H1 (cell line): ENCODE measurements around the gene LMO4. TPM values are rescaled to one million over a fixed set of nuclear protein-coding genes. Genes with fewer than 3 reads are reported as not detected.

Experiments used
- CTCF ChIA-PET: fragments of 300-600 bp; sonication (Branson Sonifier 250); formaldehyde crosslinking; loops from one replicate; lab custom pipeline; 2021; ENCODE audit not compliant: partially characterized antibody; lab: Charles Lee
- POLR2A ChIA-PET: fragments of 300-600 bp; sonication (Branson Sonifier 250); formaldehyde crosslinking; loops from one replicate; lab custom pipeline; 2021; ENCODE audit warnings: inconsistent platforms; ENCODE audit not compliant: partially characterized antibody; lab: Charles Lee
- DNase-seq, 2 experiments: peaks; one replicate each; pipeline versions ENCODE4 v3.0.0 to v3.0.0-alpha.2; 2010 to 2022; ENCODE audit warnings: low spot score in 2 of 2, low read depth in 1 of 2, mixed read lengths in 1 of 2
- FAIRE-seq: peaks from 2 replicates; lab custom pipeline; 2011; peaks lifted over from hg19 to GRCh38; lab: Jason Lieb, UNC
- H2AFZ ChIP-seq: 2 replicates; pipeline ENCODE4 v1.8.1; 2012; ENCODE audit warnings: low read length, inconsistent platforms
- H2AK5ac ChIP-seq: 2 replicates; pipeline ENCODE4 v1.6.1; 2013; ENCODE audit warnings: low read depth, low read length
- H2BK120ac ChIP-seq: replicated peaks from 2 replicates; pipeline ENCODE3; 2013; ENCODE audit warnings: low read depth, low read length, inconsistent platforms
- H2BK12ac ChIP-seq: 2 replicates; pipeline ENCODE4 v1.6.1; 2013; ENCODE audit warnings: low read depth, low read length
- H2BK15ac ChIP-seq: 2 replicates; pipeline ENCODE4 v1.6.1; 2013; ENCODE audit warnings: low read length
- H2BK20ac ChIP-seq: 2 replicates; pipeline ENCODE4 v1.6.1; 2013; ENCODE audit warnings: low read length
- H2BK5ac ChIP-seq: 2 replicates; pipeline ENCODE4 v1.6.1; 2013; ENCODE audit warnings: low read depth, low read length
- H3K14ac ChIP-seq: 2 replicates; pipeline ENCODE4 v1.6.1; 2013; ENCODE audit warnings: inconsistent platforms; ENCODE audit not compliant: insufficient read length
- H3K18ac ChIP-seq: 2 replicates; pipeline ENCODE4 v1.6.1; 2013; ENCODE audit warnings: low read length; ENCODE audit errors: extremely low read depth
- H3K23ac ChIP-seq: 2 replicates; pipeline ENCODE4 v1.6.1; 2013; ENCODE audit warnings: inconsistent platforms; ENCODE audit not compliant: insufficient read length
- H3K23me2 ChIP-seq: 2 replicates; pipeline ENCODE4 v1.6.1; 2013; ENCODE audit warnings: low read depth, low read length
- H3K27ac ChIP-seq: 2 replicates; pipeline ENCODE4 v1.6.1; 2011; ENCODE audit warnings: low read depth, low read length, inconsistent platforms
- H3K27me3 ChIP-seq, 4 experiments: replicated peaks in 1 of 4; 1 replicate in 1 of 4; 2 replicates in 3 of 4; pipeline versions ENCODE4 v1.6.1 to v1.8.1; 2011 to 2013; ENCODE audit warnings: low read length in 3 of 4, mild to moderate bottlenecking in 3 of 4, inconsistent platforms in 2 of 4, mixed read lengths in 2 of 4, moderate library complexity in 1 of 4; ENCODE audit not compliant: control insufficient read depth in 3 of 4, insufficient read depth in 3 of 4; ENCODE audit errors: extremely low read depth in 1 of 4
- H3K36me3 ChIP-seq, 4 experiments: 2 replicates each; pipeline versions ENCODE4 v1.6.1 to v1.8.1; 2011 to 2013; ENCODE audit warnings: mild to moderate bottlenecking in 4 of 4, low read length in 3 of 4, moderate library complexity in 2 of 4, control low read depth in 1 of 4, inconsistent platforms in 1 of 4; ENCODE audit not compliant: insufficient read depth in 4 of 4, control insufficient read depth in 2 of 4
- H3K4ac ChIP-seq: replicated peaks from 2 replicates; pipeline ENCODE3; 2013; ENCODE audit warnings: low read length, low read depth, mixed read lengths, inconsistent platforms; ENCODE audit not compliant: insufficient read length
- H3K4me1 ChIP-seq, 4 experiments: replicated peaks in 1 of 4; 1 replicate in 1 of 4; 2 replicates in 3 of 4; pipeline versions ENCODE4 v1.6.1 to v1.8.1; 2011 to 2013; ENCODE audit warnings: low read length in 3 of 4, inconsistent platforms in 2 of 4, mixed read lengths in 1 of 4; ENCODE audit not compliant: insufficient read depth in 4 of 4, control insufficient read depth in 3 of 4
- H3K4me2 ChIP-seq, 2 experiments: 2 replicates each; pipeline versions ENCODE4 v1.6.1 to v1.8.1; 2011 to 2013; ENCODE audit warnings: low read depth in 2 of 2, low read length in 2 of 2, control low read depth in 1 of 2, inconsistent platforms in 1 of 2, mild to moderate bottlenecking in 1 of 2; ENCODE audit not compliant: insufficient read depth in 1 of 2
- H3K4me3 ChIP-seq, 4 experiments: fragments of 200-600, 300-600 bp in 1 of 4; sonication (generic), shearing (Covaris generic), sonication (Bioruptor Twin) in 1 of 4; 2 replicates each; pipeline versions ENCODE4 v1.5.1 to v1.8.1; 2011 to 2016; ENCODE audit warnings: low read length in 4 of 4, low read depth in 3 of 4, control low read depth in 2 of 4, inconsistent platforms in 2 of 4, mild to moderate bottlenecking in 2 of 4, mixed read lengths in 1 of 4, moderate library complexity in 1 of 4; ENCODE audit not compliant: insufficient read depth in 2 of 4; ENCODE audit errors: extremely low read depth in 1 of 4
- H3K56ac ChIP-seq: replicated peaks from 2 replicates; pipeline ENCODE3; 2013; ENCODE audit warnings: low read depth, mild to moderate bottlenecking, mixed read lengths, low read length, inconsistent platforms; ENCODE audit not compliant: insufficient read length
- H3K79me1 ChIP-seq: 2 replicates; pipeline ENCODE4 v1.6.1; 2013; ENCODE audit warnings: low read depth, low read length, control low read depth
- H3K79me2 ChIP-seq, 2 experiments: 2 replicates each; pipeline versions ENCODE4 v1.6.1 to v1.8.1; 2012 to 2013; ENCODE audit warnings: low read length in 2 of 2, mild to moderate bottlenecking in 2 of 2, inconsistent platforms in 1 of 2; ENCODE audit not compliant: insufficient read depth in 2 of 2, control insufficient read depth in 1 of 2
- H3K9ac ChIP-seq, 4 experiments: replicated peaks in 1 of 4; 1 replicate in 1 of 4; 2 replicates in 3 of 4; pipeline versions ENCODE4 v1.6.1 to v1.8.1; 2011 to 2013; ENCODE audit warnings: low read depth in 3 of 4, low read length in 3 of 4, control low read depth in 2 of 4, mild to moderate bottlenecking in 2 of 4, moderate library complexity in 2 of 4, inconsistent platforms in 1 of 4; ENCODE audit errors: extremely low read depth in 1 of 4
- H3K9me3 ChIP-seq, 2 experiments: 2 replicates each; pipeline versions ENCODE4 v1.6.1 to v1.8.1; 2012 to 2013; ENCODE audit warnings: mild to moderate bottlenecking in 2 of 2, moderate library complexity in 2 of 2, control low read depth in 1 of 2, inconsistent platforms in 1 of 2, low read depth in 1 of 2, low read length in 1 of 2, mixed read lengths in 1 of 2; ENCODE audit not compliant: insufficient read depth in 2 of 2
- H4K20me1 ChIP-seq, 2 experiments: replicated peaks in 1 of 2; 2 replicates each; pipeline versions ENCODE3 to v1.8.1; 2011 to 2013; ENCODE audit warnings: inconsistent platforms in 2 of 2, low read length in 2 of 2, mild to moderate bottlenecking in 1 of 2; ENCODE audit not compliant: insufficient read depth in 2 of 2, control insufficient read depth in 1 of 2
- H4K5ac ChIP-seq: 2 replicates; pipeline ENCODE4 v1.6.1; 2013; ENCODE audit warnings: low read length, low read depth, mixed read lengths, inconsistent platforms; ENCODE audit not compliant: insufficient read length
- H4K8ac ChIP-seq: 2 replicates; pipeline ENCODE4 v1.8.0; 2013; ENCODE audit warnings: mild to moderate bottlenecking, moderate library complexity, low read length, inconsistent platforms; ENCODE audit not compliant: insufficient read depth; ENCODE audit errors: extremely low read depth
- H4K91ac ChIP-seq: replicated peaks from 2 replicates; pipeline ENCODE3; 2013; ENCODE audit warnings: low read length, mixed read lengths, inconsistent platforms; ENCODE audit not compliant: insufficient read length
- ASH2L ChIP-seq: fragments of 200-600, 300-600 bp; sonication (generic); IDR thresholded peaks from one replicate; pipeline ENCODE4 v1.7.1; 2017; ENCODE audit warnings: low read length
- ATF2 ChIP-seq: IDR thresholded peaks from 2 replicates; pipeline ENCODE4 v1.6.1; 2012; ENCODE audit warnings: low read length, inconsistent platforms
- ATF3 ChIP-seq: IDR thresholded peaks from 2 replicates; pipeline ENCODE4 v1.6.1; 2011; ENCODE audit warnings: low read depth, mild to moderate bottlenecking, low read length; ENCODE audit not compliant: insufficient read depth
- CHD1 ChIP-seq: IDR thresholded peaks from 2 replicates; pipeline ENCODE4 v1.6.1; 2012; ENCODE audit warnings: low read depth, low read length, improper control_type of control experiment
- CTBP2 ChIP-seq: IDR thresholded peaks from 2 replicates; pipeline ENCODE4 v1.7.0; 2011; ENCODE audit warnings: borderline replicate concordance, mild to moderate bottlenecking, moderate library complexity, mixed read lengths, low read length; ENCODE audit not compliant: insufficient read depth, insufficient read length
- EGR1 ChIP-seq: IDR thresholded peaks from 2 replicates; pipeline ENCODE4 v1.6.1; 2011; ENCODE audit warnings: low read depth, low read length, borderline replicate concordance
- EP300 ChIP-seq, 2 experiments: IDR thresholded peaks; 1 replicate in 1 of 2; 2 replicates in 1 of 2; pipeline ENCODE4 v1.6.1; 2011 to 2012; ENCODE audit warnings: low read depth in 2 of 2, low read length in 2 of 2, mild to moderate bottlenecking in 2 of 2, borderline replicate concordance in 1 of 2, inconsistent platforms in 1 of 2, moderate library complexity in 1 of 2
- JUND ChIP-seq: IDR thresholded peaks from 2 replicates; pipeline ENCODE4 v1.6.1; 2011; ENCODE audit warnings: mild to moderate bottlenecking, improper control_type of control experiment, low read length
- SAP30 ChIP-seq: fragments of 300-600 bp; sonication (generic); IDR thresholded peaks from 2 replicates; pipeline ENCODE4 v1.7.1; 2012; ENCODE audit warnings: low read length, moderate library complexity, mild to moderate bottlenecking, inconsistent platforms; ENCODE audit not compliant: insufficient read depth, insufficient replicate concordance
- TAF7 ChIP-seq: optimal IDR thresholded peaks from 2 replicates; pipeline ENCODE3; 2011; ENCODE audit warnings: low read depth, mild to moderate bottlenecking, inconsistent platforms, low read length, moderate library complexity, borderline replicate concordance
- TEAD4 ChIP-seq: IDR thresholded peaks from 2 replicates; pipeline ENCODE4 v1.6.1; 2012; ENCODE audit warnings: low read depth, low read length, inconsistent platforms, mixed read lengths
- WGBS, 2 experiments: shearing (Covaris generic) in 1 of 2; methylation state at CpG; one replicate each; pipeline versions ENCODE4 v1.1.6 to v1.1.7; 2013 to 2015; ENCODE audit warnings: low lambda C conversion rate in 2 of 2, mixed read lengths in 2 of 2, inconsistent platforms in 1 of 2, low coverage in 1 of 2, missing lambda C conversion rate in 1 of 2; ENCODE audit not compliant: insufficient replicate concordance in 2 of 2, insufficient coverage in 1 of 2, insufficient read length in 1 of 2; ENCODE audit errors: extremely low coverage in 1 of 2, missing lambda C conversion rate in 1 of 2; 5-methylcytosine and 5-hydroxymethylcytosine counted together
- polyA plus RNA-seq, 7 experiments: library from polyadenylated mRNA; depleted of rRNA in 3 of 7; stranded (reverse) in 5 of 7; unstranded in 2 of 7; fragments of >200 nt in 5 of 7; fragments of 200-250 nt in 2 of 7; gene quantifications; 1 replicate in 5 of 7; 2 replicates in 1 of 7; 4 replicates in 1 of 7; pipeline versions ENCODE4 v1.2.1 to v1.2.3, GENCODE V29; 2011 to 2013; ENCODE audit warnings: missing spikeins in 2 of 7, mixed read lengths in 2 of 7
- total RNA-seq: library from RNA; stranded (reverse); fragmentation: NEBNext Ultra II Directional; extraction: Animal tissue kit (Norgen Biotek cat#: 25700); gene quantifications from 2 replicates; pipeline ENCODE4 v1.2.1, GENCODE V29; 2021

The LMO4 gene
- total and polyA plus RNA-seq, 2 of the 8 experiments (the other 6 are each of a cell fraction or from before 2014, with no cell fraction given), result 71.7 to 98.7 TPM

- Histone ChIP-seq H3K14ac (no peak overlapping the region), H4K20me1 (peaks cover 0 to 2% of the 10 kb centered on the region in 2 experiments), H3K79me2 (peaks cover 0 to 8% of the 10 kb centered on the region in 2 experiments; a peak in 1 of 4 replicates), H2BK120ac (no peak overlapping the region), H3K4me2 (no peak overlapping the region), H3K18ac (no peak overlapping the region), H3K36me3 (peaks cover 10 to 72% (median 42%) of the 10 kb centered on the region in 4 experiments), H2BK5ac (no peak overlapping the region), H3K79me1 (no peaks in the 10 kb centered on the region), H4K91ac (no peak overlapping the region), H2AFZ (no peak overlapping the region), H2AK5ac (no peak overlapping the region), H3K23me2 (no peaks in the 10 kb centered on the region), H3K4me3 (no peak overlapping the region), H3K4ac (no peak overlapping the region), H3K9ac (no peak overlapping the region), H2BK15ac (no peak overlapping the region), H3K9me3 (no peaks in the 10 kb centered on the region), H3K56ac (no peak overlapping the region), H2BK12ac (no peak overlapping the region), H4K5ac (no peak overlapping the region), H3K27me3 (no peaks in the 10 kb centered on the region), H2BK20ac (no peak overlapping the region), H4K8ac (no peak overlapping the region), H3K23ac (no peak overlapping the region), H3K27ac (no peak overlapping the region), H3K4me1 (no peaks in the 10 kb centered on the region)
- no peak for FAIRE-seq
- ChIA-PET CTCF (interaction anchor here (1.6 to 2.4 kb wide), 4 partner anchors 10 to 18 kb away, joined by 3 to 12 read pairs (median 7); no protein-coding TSS in a partner anchor), POLR2A (interaction anchor here (1.1 to 13.3 kb wide), 3 partner anchors 14 to 30 kb away, joined by 3 to 184 read pairs (median 5); partner anchors contain the start of gene LMO4)
- WGBS, 2 experiments, result 85% methylated on average over 3 of the region's 3 CpGs; no CpG with 5 or more reads in 1 of the 2 experiments
- no peak for DNase-seq
- no peak for TF ChIP-seq CHD1
- TF ChIP-seq EGR1, result no peak
- TF ChIP-seq ATF3, result no peak
- TF ChIP-seq TAF7, result no peak
- no peak for TF ChIP-seq SAP30
- no peak for TF ChIP-seq ATF2
- TF ChIP-seq JUND, result no peak
- no peak for TF ChIP-seq CTBP2
- TF ChIP-seq TEAD4, result no peak
- TF ChIP-seq EP300 (IDR thresholded peaks at IDR 0.05; ENCODE audit: borderline replicate concordance in 1 of 2, low read depth in 2 of 2, low read length in 2 of 2), result no peak
- TF ChIP-seq ASH2L, result no peak
Measured at GRCh38 chr1:87344231-87344630, 15.6 kb downstream of the LMO4 start.
